RCC 7860 (cell line): ENCODE results near the gene OR7C1.
"Not testable (repeated sequence)": the region's sequence is repeated elsewhere in the genome, so short reads cannot be mapped to it uniquely, and the experiment has no call there.

Experiments used
- DNase-seq: peaks from one replicate; pipeline ENCODE4 v3.0.0-alpha.2; 2015; ENCODE audit warnings: low spot score
- FAIRE-seq: peaks from 2 replicates; lab custom pipeline; 2012; peaks lifted over from hg19 to GRCh38; lab: Jason Lieb, UNC

Gene OR7C1

GRCh38 chr19:14785102-14785793 lies 49.7 kb downstream of the OR7C1 start:
- FAIRE-seq = not testable (repeated sequence)
- DNase-seq = peak; percentile 66

GRCh38 chr19:14784730-14785101 lies 50.3 kb downstream of the OR7C1 start:
- not testable (repeated sequence) for FAIRE-seq

GRCh38 chr19:14783410-14783998 lies 51.5 kb downstream of the OR7C1 start:
- FAIRE-seq, DNase-seq: not testable (repeated sequence)

More at GRCh38 chr19:14784730-14785101, 50.3 kb downstream of the OR7C1 start:
- DNase-seq = peak; percentile 27

GRCh38 chr19:14782626-14783409 lies 52.2 kb downstream of the OR7C1 start:
- FAIRE-seq (no peak), DNase-seq (no peak)

GRCh38 chr19:14781713-14782536 lies 53.1 kb downstream of the OR7C1 start:
- not testable (repeated sequence) for FAIRE-seq, DNase-seq

- not testable (repeated sequence) for FAIRE-seq
Observed at GRCh38 chr19:14780622-14781225, 54.3 kb downstream of the OR7C1 start.

GRCh38 chr19:14779151-14779550 lies 55.8 kb downstream of the OR7C1 start:
- DNase-seq = no peak
- no peak for FAIRE-seq

More at GRCh38 chr19:14780622-14781225, 54.3 kb downstream of the OR7C1 start:
- DNase-seq = not testable (repeated sequence)

GRCh38 chr19:14778110-14778845 lies 56.7 kb downstream of the OR7C1 start, which contains the start of gene ADGRE2:
ADGRE2 (minus strand) TSS chr19:14778560; CDS start chr19:14776756, 1,804 bp downstream.
- FAIRE-seq, DNase-seq: not testable (repeated sequence)

- not testable (repeated sequence) for DNase-seq, FAIRE-seq
Observed at GRCh38 chr19:14777645-14778044, 57.3 kb downstream of the OR7C1 start.

GRCh38 chr19:14775869-14776586 lies 59.0 kb downstream of the OR7C1 start:
- no peak for DNase-seq
- no peak for FAIRE-seq

GRCh38 chr19:14775326-14775725 lies 59.7 kb downstream of the OR7C1 start:
- not testable (repeated sequence) for FAIRE-seq, DNase-seq

GRCh38 chr19:14774373-14774772 lies 60.6 kb downstream of the OR7C1 start:
- FAIRE-seq = no peak
- no peak for DNase-seq

- FAIRE-seq = not testable (repeated sequence)
Observed at GRCh38 chr19:14773722-14774121, 61.3 kb downstream of the OR7C1 start.

GRCh38 chr19:14772995-14773394 lies 62.0 kb downstream of the OR7C1 start:
- DNase-seq (no peak), FAIRE-seq (no peak)

More at GRCh38 chr19:14773722-14774121, 61.3 kb downstream of the OR7C1 start:
- DNase-seq = not testable (repeated sequence)

GRCh38 chr19:14772467-14772866 lies 62.5 kb downstream of the OR7C1 start:
- DNase-seq = no peak
- FAIRE-seq = no peak

GRCh38 chr19:14770944-14771839 lies 63.8 kb downstream of the OR7C1 start:
- no peak for FAIRE-seq
- DNase-seq = no peak

GRCh38 chr19:14770136-14770535 lies 64.8 kb downstream of the OR7C1 start:
- DNase-seq = no peak
- FAIRE-seq = no peak

- no peak for FAIRE-seq
- DNase-seq = no peak
Observed at GRCh38 chr19:14769201-14769600, 65.8 kb downstream of the OR7C1 start.
